ENCODE data around the gene TJP3.

- TF ChIP-seq POLR2A (IDR thresholded peaks at IDR 0.05; ENCODE audit: low read length) (no peak), GATA1 (IDR thresholded peaks at IDR 0.05; ENCODE audit: low read depth, low read length) (no peak)
Measured at GRCh38 chr19:3775374-3775711, 67.2 kb downstream of the TJP3 start.

Data from erythroblast (primary cell).